HepG2 (cell line): ENCODE measurements around the gene CARMIL1. TPM values are rescaled to one million over a fixed set of nuclear protein-coding genes. Genes with fewer than 3 reads are reported as not detected.

ENCODE experiments used
- AHR ChIP-seq: IDR thresholded peaks from 2 replicates; pipeline ENCODE4 v1.6.1; 2018; ENCODE audit warnings: missing genetic modification reagents, missing compliant biosample characterization
- NR2C2 ChIP-seq: sonication (generic); formaldehyde crosslinking; IDR thresholded peaks from 2 replicates; pipeline ENCODE4 v1.4.0; 2020; ENCODE audit warnings: missing genetic modification reagents, mild to moderate bottlenecking, moderate library complexity, borderline replicate concordance
- RCOR2 ChIP-seq: IDR thresholded peaks from 2 replicates; pipeline ENCODE4 v1.6.1; 2016; ENCODE audit warnings: missing biosample characterization, missing genetic modification reagents
- RNF219 ChIP-seq: sonication (generic); formaldehyde crosslinking; IDR thresholded peaks from 2 replicates; pipeline ENCODE4 v1.5.0; 2020; ENCODE audit warnings: mild to moderate bottlenecking, missing genetic modification reagents
- SOX6 ChIP-seq, 2 experiments: fragments of 450-650 bp in 1 of 2; sonication (generic) in 1 of 2; formaldehyde crosslinking in 1 of 2; IDR thresholded peaks; 2 replicates each; pipeline versions ENCODE4 v1.4.0 to v1.6.1; 2017 to 2020; ENCODE audit warnings: antibody characterized with exemption in 1 of 2, mild to moderate bottlenecking in 1 of 2, missing genetic modification reagents in 1 of 2
- SSRP1 ChIP-seq: IDR thresholded peaks from 2 replicates; pipeline ENCODE4 v1.6.1; 2016; ENCODE audit warnings: control low read depth
- TAF1 ChIP-seq: sonication (generic); formaldehyde crosslinking; IDR thresholded peaks from 2 replicates; pipeline ENCODE4 v1.4.0; 2020; ENCODE audit warnings: missing genetic modification reagents
- ZNF407 ChIP-seq: sonication (generic); formaldehyde crosslinking; IDR thresholded peaks from one replicate; pipeline ENCODE4 v1.5.1; 2020; ENCODE audit warnings: mild to moderate bottlenecking, missing genetic modification reagents; ENCODE audit errors: not compliant biosample characterization
- ZNF441 ChIP-seq: sonication (generic); formaldehyde crosslinking; IDR thresholded peaks from 2 replicates; pipeline ENCODE4 v1.7.0; 2021; ENCODE audit warnings: missing genetic modification reagents, borderline replicate concordance
- ZNF574 ChIP-seq: sonication (generic); formaldehyde crosslinking; IDR thresholded peaks from 2 replicates; pipeline ENCODE4 v1.4.0; 2020; ENCODE audit warnings: missing genetic modification reagents
- ZNF678 ChIP-seq: sonication (generic); formaldehyde crosslinking; IDR thresholded peaks from 2 replicates; pipeline ENCODE4 v1.4.0; 2020; ENCODE audit warnings: mild to moderate bottlenecking, missing genetic modification reagents
- ZSCAN20 ChIP-seq: sonication (generic); formaldehyde crosslinking; IDR thresholded peaks from 2 replicates; pipeline ENCODE4 v1.4.0; 2020; ENCODE audit warnings: missing genetic modification reagents, mild to moderate bottlenecking, borderline replicate concordance
- polyA plus RNA-seq, 8 experiments: library from polyadenylated mRNA; depleted of rRNA in 3 of 8; stranded (reverse) in 7 of 8; unstranded in 1 of 8; fragments of >200 nt; fragmentation: Illumina TruSeq in 4 of 8; extraction: Trizol in 4 of 8; gene quantifications; 2 replicates each; pipeline versions ENCODE4 v1.2.1 to v1.2.3, GENCODE V29; 2011 to 2016; ENCODE audit warnings: low read depth in 4 of 8, missing spikeins in 1 of 8, mixed read lengths in 1 of 8; ENCODE audit not compliant: insufficient read depth in 1 of 8
- total RNA-seq, 5 experiments: library from RNA; depleted of rRNA; stranded (reverse); fragments of >200 nt; fragmentation: Illumina TruSeq; extraction: Trizol; gene quantifications; 2 replicates each; pipeline ENCODE4 v1.2.3, GENCODE V29; 2016; ENCODE audit warnings: low read depth in 1 of 5

CARMIL1 gene
- total and polyA plus RNA-seq, 2 of the 13 experiments (the other 11 are each of a cell fraction or from before 2014, with no cell fraction given), result 1.8 to 2.6 TPM

GRCh38 chr6:25278914-25279747 lies at the start of gene CARMIL1 (continued):
- TF ChIP-seq ZNF678 (CRISPR knock-in tag) (no peak), ZNF407 (CRISPR knock-in tag) (no peak), SOX6 (IDR thresholded peaks at IDR 0.05) (no peak), SOX6 (CRISPR knock-in tag; IDR thresholded peaks at IDR 0.05) (peak; percentile 36), AHR (CRISPR knock-in tag) (0 out of 2 replicates have a peak, but pooled peaks have one; percentile 33), ZNF574 (CRISPR knock-in tag) (peak; percentile 61), SSRP1 (CRISPR knock-in tag) (no peak), RCOR2 (CRISPR knock-in tag) (no peak), NR2C2 (CRISPR knock-in tag) (no peak; the same call in 1 of the 2 replicates), ZSCAN20 (CRISPR knock-in tag) (peak; percentile 73; the same call in 1 of the 2 replicates), ZNF441 (CRISPR knock-in tag) (no peak; the same call in 1 of the 2 replicates), RNF219 (CRISPR knock-in tag) (no peak), TAF1 (CRISPR knock-in tag) (peak; percentile 49; the same call in 1 of the 2 replicates)
